ENCODE results near the gene NKD1.

Gene NKD1

GRCh38 chr16:50588276-50588675 is 40.1 kb downstream of the NKD1 start:
- peak overlapping the region in 5 of 11 experiments; percentile 56 to 89 (median 72); a peak in 8 of 22 replicates for H3K4me2 ChIP-seq

GRCh38 chr16:50591209-50591608 is 43.0 kb downstream of the NKD1 start:
- TF ChIP-seq Cebpa-rat (IDR thresholded peaks at IDR 0.05), result no peak
- Histone ChIP-seq H3K36me3 (no peaks in the 10 kb centered on the region), H3K4me1 (peaks cover 0 to 40% (median 13%) of the 10 kb centered on the region in 10 experiments; a peak in 15 of 20 replicates), H3K4me2 (no peak overlapping the region), H3K27me3 (no peaks in the 10 kb centered on the region), H3K9me3 (replicated peaks in 1 of 11) (peaks cover 0 to 10% (median 0%) of the 10 kb centered on the region in 11 experiments; a peak in 1 of 22 replicates), H3K4me3 (no peak overlapping the region), H4K20me1 (no peaks in the 10 kb centered on the region), H3K27ac (no peak overlapping the region), H3K9ac (no peak overlapping the region)

More at GRCh38 chr16:50588276-50588675, 40.1 kb downstream of the NKD1 start:
- Histone ChIP-seq H3K4me3 (no peak overlapping the region), H3K4me1 (peaks cover 0 to 40% (median 11%) of the 10 kb centered on the region in 10 experiments; a peak in 15 of 20 replicates), H3K27ac (peak overlapping the region in 2 of 11 experiments; percentile 60 to 64; a peak in 3 of 22 replicates), H3K9me3 (replicated peaks in 1 of 11) (peaks cover 0 to 10% (median 0%) of the 10 kb centered on the region in 11 experiments; a peak in 1 of 22 replicates), H3K9ac (no peak overlapping the region), H3K36me3 (no peaks in the 10 kb centered on the region), H4K20me1 (no peaks in the 10 kb centered on the region), H3K27me3 (no peaks in the 10 kb centered on the region)
- TF ChIP-seq Cebpa-rat (IDR thresholded peaks at IDR 0.05), result no peak

- H3K4me2 ChIP-seq, result peak overlapping the region in 2 of 11 experiments; percentile 16 to 31; a peak in 3 of 22 replicates
- H4K20me1 ChIP-seq, result no peaks in the 10 kb centered on the region
- H3K36me3 ChIP-seq, result no peaks in the 10 kb centered on the region
- H3K9ac ChIP-seq, result no peak overlapping the region
- H3K4me3 ChIP-seq, result no peak overlapping the region
- no peaks in the 10 kb centered on the region for H3K27me3 ChIP-seq
- peaks cover 0 to 7% (median 0%) of the 10 kb centered on the region in 11 experiments; a peak in 1 of 22 replicates for H3K9me3 ChIP-seq (replicated peaks in 1 of 11)
- H3K27ac ChIP-seq, result no peak overlapping the region
- TF ChIP-seq Cebpa-rat (IDR thresholded peaks at IDR 0.05), result no peak
- peaks cover 0 to 40% (median 13%) of the 10 kb centered on the region in 10 experiments; a peak in 15 of 20 replicates for H3K4me1 ChIP-seq
These were observed 43.9 kb downstream of the NKD1 start for GRCh38 chr16:50591800-50592771.

GRCh38 chr16:50592996-50593395 is 44.8 kb downstream of the NKD1 start:
- Histone ChIP-seq H3K27ac (no peak overlapping the region), H3K4me3 (no peak overlapping the region), H4K20me1 (no peaks in the 10 kb centered on the region), H3K9ac (no peak overlapping the region), H3K4me1 (peaks cover 0 to 37% (median 13%) of the 10 kb centered on the region in 10 experiments; a peak in 15 of 20 replicates), H3K27me3 (no peaks in the 10 kb centered on the region), H3K9me3 (replicated peaks in 1 of 11) (no peaks in the 10 kb centered on the region), H3K4me2 (peak overlapping the region in 1 of 11 experiments; percentile 16; a peak in 1 of 22 replicates), H3K36me3 (no peaks in the 10 kb centered on the region)
- no peak for TF ChIP-seq Cebpa-rat (IDR thresholded peaks at IDR 0.05)

GRCh38 chr16:50593410-50594150 is 45.4 kb downstream of the NKD1 start:
- Histone ChIP-seq H3K4me3 (no peak overlapping the region), H3K4me1 (peaks cover 0 to 31% (median 11%) of the 10 kb centered on the region in 10 experiments; a peak in 15 of 20 replicates), H3K27me3 (no peaks in the 10 kb centered on the region), H3K36me3 (no peaks in the 10 kb centered on the region), H3K4me2 (no peak overlapping the region), H3K9ac (no peak overlapping the region), H3K9me3 (replicated peaks in 1 of 11) (no peaks in the 10 kb centered on the region), H4K20me1 (no peaks in the 10 kb centered on the region), H3K27ac (no peak overlapping the region)
- TF ChIP-seq Cebpa-rat (IDR thresholded peaks at IDR 0.05), result no peak

- Histone ChIP-seq H3K36me3 (no peaks in the 10 kb centered on the region), H3K4me1 (peaks cover 0 to 23% (median 2%) of the 10 kb centered on the region in 10 experiments; a peak in 9 of 20 replicates), H3K4me2 (no peak overlapping the region; a peak in 1 of 22 replicates), H3K9me3 (replicated peaks in 1 of 11) (no peaks in the 10 kb centered on the region), H3K27ac (no peak overlapping the region), H4K20me1 (no peaks in the 10 kb centered on the region), H3K4me3 (no peak overlapping the region), H3K27me3 (no peaks in the 10 kb centered on the region), H3K9ac (no peak overlapping the region)
- TF ChIP-seq Cebpa-rat (IDR thresholded peaks at IDR 0.05), result no peak
These were observed 46.4 kb downstream of the NKD1 start for GRCh38 chr16:50594308-50595260.

- no peaks in the 10 kb centered on the region for H3K36me3 ChIP-seq
- no peaks in the 10 kb centered on the region for H3K9me3 ChIP-seq (replicated peaks in 1 of 11)
- no peaks in the 10 kb centered on the region for H4K20me1 ChIP-seq
- H3K9ac ChIP-seq, result no peak overlapping the region
- no peak overlapping the region for H3K4me3 ChIP-seq
- H3K27ac ChIP-seq, result no peak overlapping the region
- H3K4me2 ChIP-seq, result no peak overlapping the region
- TF ChIP-seq Cebpa-rat (IDR thresholded peaks at IDR 0.05), result no peak
- peaks cover 0 to 18% (median 7%) of the 10 kb centered on the region in 10 experiments; a peak in 17 of 20 replicates for H3K4me1 ChIP-seq
- H3K27me3 ChIP-seq, result no peaks in the 10 kb centered on the region
These were observed 47.7 kb downstream of the NKD1 start for GRCh38 chr16:50595859-50596258.

GRCh38 chr16:50596762-50597450 is 48.7 kb downstream of the NKD1 start:
- Histone ChIP-seq H3K4me3 (no peak overlapping the region), H4K20me1 (no peaks in the 10 kb centered on the region), H3K4me2 (no peak overlapping the region), H3K9ac (no peak overlapping the region), H3K4me1 (peaks cover 0 to 20% (median 12%) of the 10 kb centered on the region in 10 experiments), H3K27ac (no peak overlapping the region), H3K27me3 (no peaks in the 10 kb centered on the region), H3K36me3 (no peaks in the 10 kb centered on the region), H3K9me3 (replicated peaks in 1 of 11) (no peaks in the 10 kb centered on the region)
- no peak for TF ChIP-seq Cebpa-rat (IDR thresholded peaks at IDR 0.05)
